GM12878 (cell line): Measurements from ENCODE around the gene IDI2. TPM values are rescaled to one million over a fixed set of nuclear protein-coding genes. Genes with fewer than 3 reads are reported as not detected.

Experiments used
- CBX5 ChIP-seq: sonication (generic); IDR thresholded peaks from 2 replicates; pipeline ENCODE4 v1.6.1; 2016; ENCODE audit warnings: low read depth, moderate library complexity, mild to moderate bottlenecking, inconsistent platforms
- EGR1 ChIP-seq, 2 experiments: IDR thresholded peaks; 1 replicate in 1 of 2; 2 replicates in 1 of 2; pipeline ENCODE4 v1.6.1; 2011 to 2012; ENCODE audit warnings: low read depth in 2 of 2, low read length in 2 of 2, borderline replicate concordance in 1 of 2, mild to moderate bottlenecking in 1 of 2, moderate library complexity in 1 of 2
- IRF4 ChIP-seq: IDR thresholded peaks from 2 replicates; pipeline ENCODE4 v1.6.1; 2011; ENCODE audit warnings: low read depth, low read length
- NFYB ChIP-seq: IDR thresholded peaks from 2 replicates; pipeline ENCODE4 v1.6.1; 2011; ENCODE audit warnings: low read depth, mild to moderate bottlenecking, low read length, improper control_type of control experiment, moderate library complexity; ENCODE audit not compliant: insufficient read depth
- ZSCAN29 ChIP-seq: fragments of 450-650 bp; IDR thresholded peaks from 2 replicates; pipeline ENCODE4 v1.6.1; 2017; ENCODE audit warnings: mild to moderate bottlenecking, moderate library complexity
- ZZZ3 ChIP-seq: IDR thresholded peaks from 2 replicates; pipeline ENCODE4 v1.6.1; 2011; ENCODE audit warnings: low read depth; ENCODE audit not compliant: control insufficient read depth, insufficient read length
- polyA plus RNA-seq, 11 experiments: library from polyadenylated mRNA; depleted of rRNA in 4 of 11; unstranded in 6 of 11; stranded (reverse) in 5 of 11; fragments of >200 nt; fragmentation: Nextera tagmentation in 4 of 11; fragmentation: Illumina TruSeq in 1 of 11; extraction: Ambion mirVana in 4 of 11; extraction: Trizol in 1 of 11; gene quantifications; 1 replicate in 1 of 11; 2 replicates in 10 of 11; pipeline versions ENCODE4 v1.2.1 to v1.2.3, GENCODE V29; 2011 to 2016; ENCODE audit warnings: inconsistent platforms in 2 of 11, missing spikeins in 2 of 11, low read depth in 1 of 11
- total RNA-seq, 4 experiments: library from RNA; depleted of rRNA in 3 of 4; stranded (reverse); fragments of >200 nt in 3 of 4; fragmentation: Illumina TruSeq in 1 of 4; extraction: Trizol in 1 of 4; gene quantifications; 2 replicates each; pipeline versions ENCODE4 v1.2.1 to v1.2.3, GENCODE V29; 2013 to 2021
- TF ChIP-seq, protein P1 (sequence below): fragments of 450-650 bp; IDR thresholded peaks from 2 replicates; pipeline ENCODE4 v1.6.1; 2017; ENCODE audit warnings: mild to moderate bottlenecking, low read depth, inconsistent platforms; ENCODE audit not compliant: poor library complexity, severe bottlenecking
- TF ChIP-seq, protein P2 (sequence below): fragments of 150-350 bp; IDR thresholded peaks from 2 replicates; pipeline ENCODE4 v1.6.1; 2014; ENCODE audit warnings: mild to moderate bottlenecking, low read depth, low read length
- TF ChIP-seq, protein P3 (sequence below): fragments of 450-650 bp; formaldehyde crosslinking; IDR thresholded peaks from 2 replicates; pipeline ENCODE4 v1.4.0; 2022; ENCODE audit warnings: mild to moderate bottlenecking, moderate library complexity
- TF ChIP-seq, protein P4 (sequence below): fragments of 450-650 bp; formaldehyde crosslinking; IDR thresholded peaks from 2 replicates; pipeline ENCODE4 v1.4.0; 2020; ENCODE audit warnings: mild to moderate bottlenecking, moderate library complexity
- TF ChIP-seq, protein P5 (sequence below): fragments of 150-350 bp; IDR thresholded peaks from 2 replicates; pipeline ENCODE4 v1.6.1; 2016; ENCODE audit warnings: low read depth, low read length
- TF ChIP-seq, protein P6 (sequence below): IDR thresholded peaks from 2 replicates; pipeline ENCODE4 v1.6.1; 2011; ENCODE audit warnings: borderline replicate concordance, low read depth, mild to moderate bottlenecking, moderate library complexity, mixed read lengths, low read length; ENCODE audit not compliant: insufficient read depth; ENCODE audit errors: extremely low read length

Gene IDI2
- total and polyA plus RNA-seq, 10 of the 15 experiments (the other 5 are each of a cell fraction or from before 2014, with no cell fraction given): 0.06 TPM; not detected in 9

DNA sequence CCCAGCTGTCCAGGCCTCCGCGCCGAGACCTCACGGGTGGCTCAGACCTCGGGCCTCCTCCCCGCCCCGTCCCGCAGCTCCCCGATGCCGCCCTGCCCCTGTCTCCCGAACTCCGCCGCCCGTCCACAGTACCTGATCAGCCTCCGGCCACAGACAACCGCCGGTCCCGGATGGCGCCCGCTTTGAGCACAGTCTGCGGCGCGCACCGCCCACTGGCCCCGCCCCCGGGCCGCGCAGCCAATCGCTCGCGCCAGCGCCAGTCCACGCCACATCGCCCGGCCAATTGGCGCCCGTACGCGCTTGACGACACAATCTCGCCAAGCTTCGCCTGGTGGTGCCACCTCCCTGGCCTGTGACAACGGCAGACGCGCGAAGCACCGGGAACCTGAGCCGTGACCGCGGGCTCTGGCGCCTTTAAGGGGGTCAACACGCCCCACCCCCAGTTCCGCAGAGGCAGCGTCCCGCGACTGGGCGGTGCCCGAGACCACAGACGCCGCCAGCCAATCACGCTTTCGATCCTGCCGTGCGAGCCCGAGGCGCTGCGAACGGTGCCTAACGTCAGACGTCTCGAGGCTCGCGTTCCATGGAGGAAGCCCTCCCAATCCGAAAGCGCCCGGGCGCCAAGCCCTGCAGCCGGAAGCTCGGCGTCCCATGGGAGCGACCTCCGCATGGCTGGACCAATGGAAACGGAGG, 23.2 kb upstream of the IDI2 start, which contains the start of gene IDI1 (continued):
- no peak for TF ChIP-seq ZSCAN29
- TF ChIP-seq, protein P1, sequence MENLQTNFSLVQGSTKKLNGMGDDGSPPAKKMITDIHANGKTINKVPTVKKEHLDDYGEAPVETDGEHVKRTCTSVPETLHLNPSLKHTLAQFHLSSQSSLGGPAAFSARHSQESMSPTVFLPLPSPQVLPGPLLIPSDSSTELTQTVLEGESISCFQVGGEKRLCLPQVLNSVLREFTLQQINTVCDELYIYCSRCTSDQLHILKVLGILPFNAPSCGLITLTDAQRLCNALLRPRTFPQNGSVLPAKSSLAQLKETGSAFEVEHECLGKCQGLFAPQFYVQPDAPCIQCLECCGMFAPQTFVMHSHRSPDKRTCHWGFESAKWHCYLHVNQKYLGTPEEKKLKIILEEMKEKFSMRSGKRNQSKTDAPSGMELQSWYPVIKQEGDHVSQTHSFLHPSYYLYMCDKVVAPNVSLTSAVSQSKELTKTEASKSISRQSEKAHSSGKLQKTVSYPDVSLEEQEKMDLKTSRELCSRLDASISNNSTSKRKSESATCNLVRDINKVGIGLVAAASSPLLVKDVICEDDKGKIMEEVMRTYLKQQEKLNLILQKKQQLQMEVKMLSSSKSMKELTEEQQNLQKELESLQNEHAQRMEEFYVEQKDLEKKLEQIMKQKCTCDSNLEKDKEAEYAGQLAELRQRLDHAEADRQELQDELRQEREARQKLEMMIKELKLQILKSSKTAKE: no peak
- TF ChIP-seq ZZZ3: no peak
- TF ChIP-seq NFYB: peak; percentile 93
- no peak for TF ChIP-seq CBX5
- TF ChIP-seq, protein P2, sequence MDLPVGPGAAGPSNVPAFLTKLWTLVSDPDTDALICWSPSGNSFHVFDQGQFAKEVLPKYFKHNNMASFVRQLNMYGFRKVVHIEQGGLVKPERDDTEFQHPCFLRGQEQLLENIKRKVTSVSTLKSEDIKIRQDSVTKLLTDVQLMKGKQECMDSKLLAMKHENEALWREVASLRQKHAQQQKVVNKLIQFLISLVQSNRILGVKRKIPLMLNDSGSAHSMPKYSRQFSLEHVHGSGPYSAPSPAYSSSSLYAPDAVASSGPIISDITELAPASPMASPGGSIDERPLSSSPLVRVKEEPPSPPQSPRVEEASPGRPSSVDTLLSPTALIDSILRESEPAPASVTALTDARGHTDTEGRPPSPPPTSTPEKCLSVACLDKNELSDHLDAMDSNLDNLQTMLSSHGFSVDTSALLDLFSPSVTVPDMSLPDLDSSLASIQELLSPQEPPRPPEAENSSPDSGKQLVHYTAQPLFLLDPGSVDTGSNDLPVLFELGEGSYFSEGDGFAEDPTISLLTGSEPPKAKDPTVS: no peak
- TF ChIP-seq, protein P3, sequence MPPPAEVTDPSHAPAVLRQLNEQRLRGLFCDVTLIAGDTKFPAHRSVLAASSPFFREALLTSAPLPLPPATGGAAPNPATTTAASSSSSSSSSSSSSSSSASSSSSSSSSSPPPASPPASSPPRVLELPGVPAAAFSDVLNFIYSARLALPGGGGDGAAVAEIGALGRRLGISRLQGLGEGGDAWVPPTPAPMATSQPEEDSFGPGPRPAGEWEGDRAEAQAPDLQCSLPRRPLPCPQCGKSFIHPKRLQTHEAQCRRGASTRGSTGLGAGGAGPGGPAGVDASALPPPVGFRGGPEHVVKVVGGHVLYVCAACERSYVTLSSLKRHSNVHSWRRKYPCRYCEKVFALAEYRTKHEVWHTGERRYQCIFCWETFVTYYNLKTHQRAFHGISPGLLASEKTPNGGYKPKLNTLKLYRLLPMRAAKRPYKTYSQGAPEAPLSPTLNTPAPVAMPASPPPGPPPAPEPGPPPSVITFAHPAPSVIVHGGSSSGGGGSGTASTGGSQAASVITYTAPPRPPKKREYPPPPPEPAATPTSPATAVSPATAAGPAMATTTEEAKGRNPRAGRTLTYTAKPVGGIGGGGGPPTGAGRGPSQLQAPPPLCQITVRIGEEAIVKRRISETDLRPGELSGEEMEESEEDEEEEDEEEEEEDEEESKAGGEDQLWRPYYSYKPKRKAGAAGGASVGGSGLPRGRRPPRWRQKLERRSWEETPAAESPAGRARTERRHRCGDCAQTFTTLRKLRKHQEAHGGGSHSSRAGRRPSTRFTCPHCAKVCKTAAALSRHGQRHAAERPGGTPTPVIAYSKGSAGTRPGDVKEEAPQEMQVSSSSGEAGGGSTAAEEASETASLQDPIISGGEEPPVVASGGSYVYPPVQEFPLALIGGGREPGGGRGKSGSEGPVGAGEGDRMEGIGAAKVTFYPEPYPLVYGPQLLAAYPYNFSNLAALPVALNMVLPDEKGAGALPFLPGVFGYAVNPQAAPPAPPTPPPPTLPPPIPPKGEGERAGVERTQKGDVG (CRISPR knock-in tag): 0 out of 2 replicates have a peak, but pooled peaks have one; percentile 77
- TF ChIP-seq EGR1 (IDR thresholded peaks at IDR 0.05; ENCODE audit: borderline replicate concordance in 1 of 2, low read depth in 2 of 2, low read length in 2 of 2): no peak; a peak in 1 of 3 replicates
- no peak for TF ChIP-seq IRF4
- TF ChIP-seq, protein P4, sequence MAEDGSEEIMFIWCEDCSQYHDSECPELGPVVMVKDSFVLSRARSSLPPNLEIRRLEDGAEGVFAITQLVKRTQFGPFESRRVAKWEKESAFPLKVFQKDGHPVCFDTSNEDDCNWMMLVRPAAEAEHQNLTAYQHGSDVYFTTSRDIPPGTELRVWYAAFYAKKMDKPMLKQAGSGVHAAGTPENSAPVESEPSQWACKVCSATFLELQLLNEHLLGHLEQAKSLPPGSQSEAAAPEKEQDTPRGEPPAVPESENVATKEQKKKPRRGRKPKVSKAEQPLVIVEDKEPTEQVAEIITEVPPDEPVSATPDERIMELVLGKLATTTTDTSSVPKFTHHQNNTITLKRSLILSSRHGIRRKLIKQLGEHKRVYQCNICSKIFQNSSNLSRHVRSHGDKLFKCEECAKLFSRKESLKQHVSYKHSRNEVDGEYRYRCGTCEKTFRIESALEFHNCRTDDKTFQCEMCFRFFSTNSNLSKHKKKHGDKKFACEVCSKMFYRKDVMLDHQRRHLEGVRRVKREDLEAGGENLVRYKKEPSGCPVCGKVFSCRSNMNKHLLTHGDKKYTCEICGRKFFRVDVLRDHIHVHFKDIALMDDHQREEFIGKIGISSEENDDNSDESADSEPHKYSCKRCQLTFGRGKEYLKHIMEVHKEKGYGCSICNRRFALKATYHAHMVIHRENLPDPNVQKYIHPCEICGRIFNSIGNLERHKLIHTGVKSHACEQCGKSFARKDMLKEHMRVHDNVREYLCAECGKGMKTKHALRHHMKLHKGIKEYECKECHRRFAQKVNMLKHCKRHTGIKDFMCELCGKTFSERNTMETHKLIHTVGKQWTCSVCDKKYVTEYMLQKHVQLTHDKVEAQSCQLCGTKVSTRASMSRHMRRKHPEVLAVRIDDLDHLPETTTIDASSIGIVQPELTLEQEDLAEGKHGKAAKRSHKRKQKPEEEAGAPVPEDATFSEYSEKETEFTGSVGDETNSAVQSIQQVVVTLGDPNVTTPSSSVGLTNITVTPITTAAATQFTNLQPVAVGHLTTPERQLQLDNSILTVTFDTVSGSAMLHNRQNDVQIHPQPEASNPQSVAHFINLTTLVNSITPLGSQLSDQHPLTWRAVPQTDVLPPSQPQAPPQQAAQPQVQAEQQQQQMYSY (CRISPR knock-in tag): no peak
- TF ChIP-seq, protein P5, sequence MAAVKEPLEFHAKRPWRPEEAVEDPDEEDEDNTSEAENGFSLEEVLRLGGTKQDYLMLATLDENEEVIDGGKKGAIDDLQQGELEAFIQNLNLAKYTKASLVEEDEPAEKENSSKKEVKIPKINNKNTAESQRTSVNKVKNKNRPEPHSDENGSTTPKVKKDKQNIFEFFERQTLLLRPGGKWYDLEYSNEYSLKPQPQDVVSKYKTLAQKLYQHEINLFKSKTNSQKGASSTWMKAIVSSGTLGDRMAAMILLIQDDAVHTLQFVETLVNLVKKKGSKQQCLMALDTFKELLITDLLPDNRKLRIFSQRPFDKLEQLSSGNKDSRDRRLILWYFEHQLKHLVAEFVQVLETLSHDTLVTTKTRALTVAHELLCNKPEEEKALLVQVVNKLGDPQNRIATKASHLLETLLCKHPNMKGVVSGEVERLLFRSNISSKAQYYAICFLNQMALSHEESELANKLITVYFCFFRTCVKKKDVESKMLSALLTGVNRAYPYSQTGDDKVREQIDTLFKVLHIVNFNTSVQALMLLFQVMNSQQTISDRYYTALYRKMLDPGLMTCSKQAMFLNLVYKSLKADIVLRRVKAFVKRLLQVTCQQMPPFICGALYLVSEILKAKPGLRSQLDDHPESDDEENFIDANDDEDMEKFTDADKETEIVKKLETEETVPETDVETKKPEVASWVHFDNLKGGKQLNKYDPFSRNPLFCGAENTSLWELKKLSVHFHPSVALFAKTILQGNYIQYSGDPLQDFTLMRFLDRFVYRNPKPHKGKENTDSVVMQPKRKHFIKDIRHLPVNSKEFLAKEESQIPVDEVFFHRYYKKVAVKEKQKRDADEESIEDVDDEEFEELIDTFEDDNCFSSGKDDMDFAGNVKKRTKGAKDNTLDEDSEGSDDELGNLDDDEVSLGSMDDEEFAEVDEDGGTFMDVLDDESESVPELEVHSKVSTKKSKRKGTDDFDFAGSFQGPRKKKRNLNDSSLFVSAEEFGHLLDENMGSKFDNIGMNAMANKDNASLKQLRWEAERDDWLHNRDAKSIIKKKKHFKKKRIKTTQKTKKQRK: no peak
- TF ChIP-seq, protein P6, sequence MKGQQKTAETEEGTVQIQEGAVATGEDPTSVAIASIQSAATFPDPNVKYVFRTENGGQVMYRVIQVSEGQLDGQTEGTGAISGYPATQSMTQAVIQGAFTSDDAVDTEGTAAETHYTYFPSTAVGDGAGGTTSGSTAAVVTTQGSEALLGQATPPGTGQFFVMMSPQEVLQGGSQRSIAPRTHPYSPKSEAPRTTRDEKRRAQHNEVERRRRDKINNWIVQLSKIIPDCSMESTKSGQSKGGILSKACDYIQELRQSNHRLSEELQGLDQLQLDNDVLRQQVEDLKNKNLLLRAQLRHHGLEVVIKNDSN: no peak
